Cardiac fibroblast (primary cell): ENCODE data around the gene PEMT.
"Not testable (repeated sequence)": the region's sequence is repeated elsewhere in the genome, so short reads cannot be mapped to it uniquely, and the experiment has no call there.

ENCODE experiments used
- DNase-seq, 2 donors: peaks; one replicate each; pipeline versions ENCODE4 v3.0.0 to v3.0.0-alpha.2; 2010; ENCODE audit warnings: low read depth in 2 of 2
- H3K4me3 ChIP-seq, 2 donors: replicated peaks in 1 of 2; 1 replicate in 1 of 2; 2 replicates in 1 of 2; pipeline ENCODE4 v1.5.1; 2011; ENCODE audit warnings: low read depth in 2 of 2, low read length in 2 of 2, mild to moderate bottlenecking in 2 of 2, moderate library complexity in 1 of 2
- TF ChIP-seq, protein P1 (sequence below): IDR thresholded peaks from one replicate; pipeline ENCODE4 v1.5.1; 2011; ENCODE audit warnings: low read depth, mild to moderate bottlenecking, low read length, inconsistent platforms

The PEMT gene

GRCh38 chr17:17492085-17492484, 99.4 kb downstream of the PEMT start:
- no peak overlapping the region for H3K4me3 ChIP-seq
- TF ChIP-seq, protein P1, sequence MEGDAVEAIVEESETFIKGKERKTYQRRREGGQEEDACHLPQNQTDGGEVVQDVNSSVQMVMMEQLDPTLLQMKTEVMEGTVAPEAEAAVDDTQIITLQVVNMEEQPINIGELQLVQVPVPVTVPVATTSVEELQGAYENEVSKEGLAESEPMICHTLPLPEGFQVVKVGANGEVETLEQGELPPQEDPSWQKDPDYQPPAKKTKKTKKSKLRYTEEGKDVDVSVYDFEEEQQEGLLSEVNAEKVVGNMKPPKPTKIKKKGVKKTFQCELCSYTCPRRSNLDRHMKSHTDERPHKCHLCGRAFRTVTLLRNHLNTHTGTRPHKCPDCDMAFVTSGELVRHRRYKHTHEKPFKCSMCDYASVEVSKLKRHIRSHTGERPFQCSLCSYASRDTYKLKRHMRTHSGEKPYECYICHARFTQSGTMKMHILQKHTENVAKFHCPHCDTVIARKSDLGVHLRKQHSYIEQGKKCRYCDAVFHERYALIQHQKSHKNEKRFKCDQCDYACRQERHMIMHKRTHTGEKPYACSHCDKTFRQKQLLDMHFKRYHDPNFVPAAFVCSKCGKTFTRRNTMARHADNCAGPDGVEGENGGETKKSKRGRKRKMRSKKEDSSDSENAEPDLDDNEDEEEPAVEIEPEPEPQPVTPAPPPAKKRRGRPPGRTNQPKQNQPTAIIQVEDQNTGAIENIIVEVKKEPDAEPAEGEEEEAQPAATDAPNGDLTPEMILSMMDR, result no peak
- no peak for DNase-seq

GRCh38 chr17:17491546-17491988, 99.9 kb downstream of the PEMT start:
- H3K4me3 ChIP-seq, result no peak overlapping the region
- no peak for DNase-seq
- TF ChIP-seq, protein P1, result no peak

DNA sequence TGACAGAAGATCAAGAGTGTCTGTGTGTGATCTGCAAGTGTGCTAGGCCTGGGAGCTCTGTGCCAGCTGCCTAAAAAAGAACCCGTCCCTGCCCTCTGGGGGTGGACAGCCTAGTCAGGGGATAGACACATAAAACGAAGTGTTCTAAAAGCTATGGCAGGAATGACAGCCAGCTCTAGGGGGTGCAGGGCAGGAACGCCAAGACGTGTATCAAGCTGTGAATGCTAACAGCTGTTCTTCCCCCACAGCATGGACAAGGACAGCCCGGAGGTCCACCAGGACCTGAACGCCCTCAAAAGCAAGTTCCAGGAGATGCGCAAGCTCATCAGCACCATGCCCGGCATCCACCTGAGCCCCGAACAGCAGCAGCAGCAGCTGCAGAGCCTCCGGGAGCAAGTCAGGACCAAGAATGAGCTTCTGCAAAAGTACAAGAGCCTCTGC, 100.5 kb downstream of the PEMT start:
- no peak for DNase-seq
- TF ChIP-seq, protein P1, result no peak
- H3K4me3 ChIP-seq, result no peak overlapping the region

GRCh38 chr17:17487998-17488397, 103.5 kb downstream of the PEMT start:
- TF ChIP-seq, protein P1, result no peak

GRCh38 chr17:17486416-17486815, 105.1 kb downstream of the PEMT start:
- not testable (repeated sequence) for H3K4me3 ChIP-seq, DNase-seq

More at GRCh38 chr17:17487998-17488397, 103.5 kb downstream of the PEMT start:
- no peak for DNase-seq
- no peak overlapping the region for H3K4me3 ChIP-seq

- TF ChIP-seq, protein P1, result no peak
- DNase-seq, result no peak
- no peak overlapping the region for H3K4me3 ChIP-seq
Observed at GRCh38 chr17:17485420-17485819, 106.1 kb downstream of the PEMT start.

DNA sequence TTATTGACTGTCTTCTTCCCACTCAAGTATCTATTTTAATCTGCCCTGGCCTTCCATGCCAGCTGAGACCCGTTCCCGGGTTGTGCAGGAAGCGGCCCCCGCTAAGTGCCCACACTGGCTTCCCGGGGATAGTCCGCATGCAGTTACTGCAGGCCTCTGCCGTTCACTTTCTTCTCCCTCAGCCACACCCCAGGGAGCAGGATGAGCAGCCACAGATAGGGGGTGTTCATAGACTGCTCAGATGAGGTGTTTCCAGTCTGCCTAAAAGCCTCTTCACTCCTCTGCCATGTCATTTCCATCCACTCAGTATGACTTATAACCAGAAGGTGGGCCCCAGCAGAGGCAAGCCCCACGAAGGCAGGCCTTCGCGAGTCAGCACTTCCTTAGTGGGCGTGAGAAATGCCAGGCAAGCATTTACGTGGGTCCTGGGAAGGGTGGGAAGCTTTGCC, 107.0 kb downstream of the PEMT start:
- TF ChIP-seq, protein P1, result no peak
- H3K4me3 ChIP-seq, result no peak overlapping the region
- peak; percentile 21 to 27 for DNase-seq
